Lung (tissue), 12 donors: ENCODE data around the gene PARP16. TPM values are rescaled to one million over a fixed set of nuclear protein-coding genes. Genes with fewer than 3 reads are reported as not detected.

ENCODE experiments used
- ATAC-seq: fragments of 200-7000 bp; cut with Tn5 transposase; one replicate; pipeline ENCODE4 v1.9.1; 2020; ENCODE audit warnings: moderate number of reproducible peaks; ENCODE audit not compliant: insufficient read depth, low FRiP score
- DNase-seq, 3 donors: peaks; one replicate each; pipeline ENCODE4 v3.0.0-alpha.2; 2013 to 2017
- H3K27ac ChIP-seq, 2 donors: one replicate each; pipeline ENCODE4 v1.5.1; 2013; ENCODE audit warnings: mild to moderate bottlenecking in 2 of 2, moderate library complexity in 2 of 2, control low read depth in 1 of 2, inconsistent platforms in 1 of 2, low read depth in 1 of 2, low read length in 1 of 2
- H3K27me3 ChIP-seq, 3 donors: one replicate each; pipeline ENCODE4 v1.5.1; 2013; ENCODE audit warnings: low read length in 2 of 3; ENCODE audit not compliant: control insufficient read depth in 3 of 3, insufficient read depth in 3 of 3
- H3K36me3 ChIP-seq, 4 donors: one replicate each; pipeline ENCODE4 v1.5.1; 2013; ENCODE audit warnings: low read length in 4 of 4, mild to moderate bottlenecking in 1 of 4, moderate library complexity in 1 of 4; ENCODE audit not compliant: control insufficient read depth in 4 of 4, insufficient read depth in 4 of 4
- H3K4me1 ChIP-seq, 5 donors: one replicate each; pipeline ENCODE4 v1.5.1; 2013; ENCODE audit warnings: low read length in 5 of 5, mild to moderate bottlenecking in 2 of 5, moderate library complexity in 1 of 5; ENCODE audit not compliant: control insufficient read depth in 5 of 5, insufficient read depth in 5 of 5
- H3K4me3 ChIP-seq: one replicate; pipeline ENCODE4 v1.5.1; 2013; ENCODE audit warnings: mild to moderate bottlenecking, control low read depth, moderate library complexity
- H3K9ac ChIP-seq, 2 donors: one replicate each; pipeline ENCODE4 v1.5.1; 2013; ENCODE audit warnings: low read length in 2 of 2, control low read depth in 1 of 2; ENCODE audit not compliant: insufficient read depth in 1 of 2
- H3K9me3 ChIP-seq, 4 donors: one replicate each; pipeline ENCODE4 v1.5.1; 2013; ENCODE audit warnings: low read length in 3 of 4, mild to moderate bottlenecking in 1 of 4, moderate library complexity in 1 of 4; ENCODE audit not compliant: control insufficient read depth in 4 of 4, insufficient read depth in 3 of 4
- WGBS, 2 donors: extraction: QIAGEN DNeasy Blood & Tissue Kit; methylation state at CpG; one replicate each; pipeline ENCODE4 v1.1.7; 2013; 5-methylcytosine and 5-hydroxymethylcytosine counted together
- polyA plus RNA-seq, 2 donors: library from polyadenylated mRNA; stranded (reverse); fragments of 200-250 nt; gene quantifications; one replicate each; pipeline ENCODE4 v1.2.1, GENCODE V29; 2013
- total RNA-seq, 2 donors: library from RNA; depleted of rRNA in 1 of 2; stranded (reverse); fragments of >200 nt in 1 of 2; gene quantifications; one replicate each; pipeline ENCODE4 v1.2.1, GENCODE V29; 2014 to 2021
- TF ChIP-seq, protein P1 (sequence below): IDR thresholded peaks from 2 replicates; pipeline ENCODE4 v1.5.1; 2012; ENCODE audit warnings: mild to moderate bottlenecking; ENCODE audit errors: control extremely low read depth, extremely low read depth
- donor health status: control.
- donor health status: control.
- donor health status: Bipolar disorder and iron deficiency.
- donor health status: healthy.
- donor health status: DM: yes; HTN: yes; CAD: no.

Gene PARP16
- total and polyA plus RNA-seq, 4 donors: 4.6 to 7.7 (median 6.3) TPM

DNA sequence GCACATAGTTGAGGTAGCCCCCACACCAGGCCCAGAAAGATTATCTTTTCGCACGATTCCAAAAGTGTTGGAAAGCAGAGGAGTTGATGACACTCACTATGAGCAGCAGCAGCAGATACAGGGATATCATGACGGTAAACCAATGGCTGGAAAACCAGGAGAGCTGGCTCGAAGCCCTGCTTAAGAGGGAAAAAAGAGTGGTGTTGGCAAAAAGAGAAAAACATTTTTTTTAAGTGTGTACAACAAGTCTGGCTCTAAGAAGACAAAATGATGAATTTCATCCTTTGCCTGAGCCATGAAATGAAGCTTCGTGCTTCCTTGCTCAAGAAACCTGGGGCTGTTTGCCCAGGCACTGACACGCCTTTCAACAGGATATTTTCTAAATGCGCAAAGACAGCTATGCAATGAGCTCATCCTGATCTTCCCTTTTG is 27.3 kb downstream of the PARP16 start:
- TF ChIP-seq, protein P1, sequence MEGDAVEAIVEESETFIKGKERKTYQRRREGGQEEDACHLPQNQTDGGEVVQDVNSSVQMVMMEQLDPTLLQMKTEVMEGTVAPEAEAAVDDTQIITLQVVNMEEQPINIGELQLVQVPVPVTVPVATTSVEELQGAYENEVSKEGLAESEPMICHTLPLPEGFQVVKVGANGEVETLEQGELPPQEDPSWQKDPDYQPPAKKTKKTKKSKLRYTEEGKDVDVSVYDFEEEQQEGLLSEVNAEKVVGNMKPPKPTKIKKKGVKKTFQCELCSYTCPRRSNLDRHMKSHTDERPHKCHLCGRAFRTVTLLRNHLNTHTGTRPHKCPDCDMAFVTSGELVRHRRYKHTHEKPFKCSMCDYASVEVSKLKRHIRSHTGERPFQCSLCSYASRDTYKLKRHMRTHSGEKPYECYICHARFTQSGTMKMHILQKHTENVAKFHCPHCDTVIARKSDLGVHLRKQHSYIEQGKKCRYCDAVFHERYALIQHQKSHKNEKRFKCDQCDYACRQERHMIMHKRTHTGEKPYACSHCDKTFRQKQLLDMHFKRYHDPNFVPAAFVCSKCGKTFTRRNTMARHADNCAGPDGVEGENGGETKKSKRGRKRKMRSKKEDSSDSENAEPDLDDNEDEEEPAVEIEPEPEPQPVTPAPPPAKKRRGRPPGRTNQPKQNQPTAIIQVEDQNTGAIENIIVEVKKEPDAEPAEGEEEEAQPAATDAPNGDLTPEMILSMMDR: no peak
- 78 to 83% methylated on average over 7 of the region's 7 CpGs for WGBS, 2 donors
- H3K9ac ChIP-seq: no peak overlapping the region
- H3K27me3 ChIP-seq: no peaks in the 10 kb centered on the region
- H3K36me3 ChIP-seq: peaks cover 14 to 27% (median 22%) of the 10 kb centered on the region in 4 donors
- no peaks in the 10 kb centered on the region for H3K9me3 ChIP-seq
- ATAC-seq (no peak), DNase-seq (peak; percentile 58 to 85 (median 82))
- H3K4me1 ChIP-seq: peaks cover 0 to 45% (median 21%) of the 10 kb centered on the region in 5 donors
- no peak overlapping the region for H3K4me3 ChIP-seq
- peak overlapping the region in 1 of 2 donors; percentile 71 for H3K27ac ChIP-seq

- H3K27me3 ChIP-seq: no peaks in the 10 kb centered on the region
- H3K36me3 ChIP-seq: peaks cover 14 to 27% (median 22%) of the 10 kb centered on the region in 4 donors
- H3K27ac ChIP-seq: peak overlapping the region in 1 of 2 donors; percentile 71
- 63% methylated on average over 5 of the region's 5 CpGs for WGBS, 2 donors
- DNase-seq (peak; percentile 78 to 96 (median 95)), ATAC-seq (no peak)
- no peaks in the 10 kb centered on the region for H3K9me3 ChIP-seq
- no peak overlapping the region for H3K9ac ChIP-seq
- peaks cover 0 to 45% (median 21%) of the 10 kb centered on the region in 5 donors for H3K4me1 ChIP-seq
- TF ChIP-seq, protein P1: no peak
- H3K4me3 ChIP-seq: no peak overlapping the region
Observed at GRCh38 chr15:65258375-65259262, 28.1 kb downstream of the PARP16 start.

DNA sequence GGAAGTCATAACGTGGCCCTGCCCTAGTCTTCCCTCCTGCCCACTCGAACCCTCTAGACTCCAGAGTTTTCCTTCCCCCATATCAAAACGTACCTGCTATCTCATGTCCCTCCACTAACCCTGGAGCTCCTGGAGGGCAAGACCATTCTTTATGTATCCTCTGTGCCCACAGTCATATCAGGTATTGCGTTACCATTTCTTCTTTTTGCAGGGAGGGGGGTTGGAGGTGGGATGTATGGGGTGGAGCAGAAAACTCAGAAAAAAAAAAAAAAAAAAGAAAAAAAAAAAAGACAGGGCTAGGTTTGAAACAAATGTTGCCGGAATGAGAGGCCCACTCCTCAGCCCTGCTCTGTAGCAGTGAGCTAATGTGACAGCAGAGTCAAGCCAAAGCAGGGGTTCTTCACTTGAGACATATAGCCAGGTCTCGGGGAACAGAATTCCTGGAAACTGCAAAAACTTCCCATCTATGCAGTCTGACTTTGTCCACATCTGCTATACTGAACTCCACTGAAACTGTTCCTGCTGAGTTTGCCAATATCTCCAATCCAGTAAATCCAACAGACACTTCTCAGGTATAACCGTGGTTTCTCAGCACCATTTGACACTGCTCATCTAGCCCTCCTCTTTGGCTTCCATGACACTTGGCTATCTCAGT is 31.1 kb downstream of the PARP16 start:
- peaks cover 6 to 16% (median 14%) of the 10 kb centered on the region in 4 donors for H3K36me3 ChIP-seq
- no peak for ATAC-seq
- H3K4me3 ChIP-seq: no peak overlapping the region
- TF ChIP-seq, protein P1: no peak
- H3K9ac ChIP-seq: no peak overlapping the region
- peaks cover 0 to 41% (median 18%) of the 10 kb centered on the region in 5 donors for H3K4me1 ChIP-seq
- H3K9me3 ChIP-seq: no peaks in the 10 kb centered on the region
- H3K27ac ChIP-seq: no peak overlapping the region
- H3K27me3 ChIP-seq: no peaks in the 10 kb centered on the region
- WGBS, 2 donors: 90 to 94% methylated on average over 7 of the region's 7 CpGs
- no peak for DNase-seq
